H1 (cell line): ENCODE results near the gene WWC1. TPM values are rescaled to one million over a fixed set of nuclear protein-coding genes. Genes with fewer than 3 reads are reported as not detected.
A peak's percentile ranks its signal among the peaks of the same experiment; 100 is the strongest.

Experiments
- CTCF ChIA-PET: fragments of 300-600 bp; sonication (Branson Sonifier 250); formaldehyde crosslinking; loops from one replicate; lab custom pipeline; 2021; ENCODE audit not compliant: partially characterized antibody; lab: Charles Lee
- POLR2A ChIA-PET: fragments of 300-600 bp; sonication (Branson Sonifier 250); formaldehyde crosslinking; loops from one replicate; lab custom pipeline; 2021; ENCODE audit warnings: inconsistent platforms; ENCODE audit not compliant: partially characterized antibody; lab: Charles Lee
- DNase-seq, 2 experiments: peaks; one replicate each; pipeline versions ENCODE4 v3.0.0 to v3.0.0-alpha.2; 2010 to 2022; ENCODE audit warnings: low spot score in 2 of 2, low read depth in 1 of 2, mixed read lengths in 1 of 2
- FAIRE-seq: peaks from 2 replicates; lab custom pipeline; 2011; peaks lifted over from hg19 to GRCh38; lab: Jason Lieb, UNC
- H2AFZ ChIP-seq: 2 replicates; pipeline ENCODE4 v1.8.1; 2012; ENCODE audit warnings: low read length, inconsistent platforms
- H2AK5ac ChIP-seq: 2 replicates; pipeline ENCODE4 v1.6.1; 2013; ENCODE audit warnings: low read depth, low read length
- H2BK120ac ChIP-seq: replicated peaks from 2 replicates; pipeline ENCODE3; 2013; ENCODE audit warnings: low read depth, low read length, inconsistent platforms
- H2BK12ac ChIP-seq: 2 replicates; pipeline ENCODE4 v1.6.1; 2013; ENCODE audit warnings: low read depth, low read length
- H2BK15ac ChIP-seq: 2 replicates; pipeline ENCODE4 v1.6.1; 2013; ENCODE audit warnings: low read length
- H2BK20ac ChIP-seq: 2 replicates; pipeline ENCODE4 v1.6.1; 2013; ENCODE audit warnings: low read length
- H2BK5ac ChIP-seq: 2 replicates; pipeline ENCODE4 v1.6.1; 2013; ENCODE audit warnings: low read depth, low read length
- H3K14ac ChIP-seq: 2 replicates; pipeline ENCODE4 v1.6.1; 2013; ENCODE audit warnings: inconsistent platforms; ENCODE audit not compliant: insufficient read length
- H3K18ac ChIP-seq: 2 replicates; pipeline ENCODE4 v1.6.1; 2013; ENCODE audit warnings: low read length; ENCODE audit errors: extremely low read depth
- H3K23ac ChIP-seq: 2 replicates; pipeline ENCODE4 v1.6.1; 2013; ENCODE audit warnings: inconsistent platforms; ENCODE audit not compliant: insufficient read length
- H3K23me2 ChIP-seq: 2 replicates; pipeline ENCODE4 v1.6.1; 2013; ENCODE audit warnings: low read depth, low read length
- H3K27ac ChIP-seq: 2 replicates; pipeline ENCODE4 v1.6.1; 2011; ENCODE audit warnings: low read depth, low read length, inconsistent platforms
- H3K27me3 ChIP-seq, 4 experiments: replicated peaks in 1 of 4; 1 replicate in 1 of 4; 2 replicates in 3 of 4; pipeline versions ENCODE4 v1.6.1 to v1.8.1; 2011 to 2013; ENCODE audit warnings: low read length in 3 of 4, mild to moderate bottlenecking in 3 of 4, inconsistent platforms in 2 of 4, mixed read lengths in 2 of 4, moderate library complexity in 1 of 4; ENCODE audit not compliant: control insufficient read depth in 3 of 4, insufficient read depth in 3 of 4; ENCODE audit errors: extremely low read depth in 1 of 4
- H3K36me3 ChIP-seq, 4 experiments: 2 replicates each; pipeline versions ENCODE4 v1.6.1 to v1.8.1; 2011 to 2013; ENCODE audit warnings: mild to moderate bottlenecking in 4 of 4, low read length in 3 of 4, moderate library complexity in 2 of 4, control low read depth in 1 of 4, inconsistent platforms in 1 of 4; ENCODE audit not compliant: insufficient read depth in 4 of 4, control insufficient read depth in 2 of 4
- H3K4ac ChIP-seq: replicated peaks from 2 replicates; pipeline ENCODE3; 2013; ENCODE audit warnings: low read length, low read depth, mixed read lengths, inconsistent platforms; ENCODE audit not compliant: insufficient read length
- H3K4me1 ChIP-seq, 4 experiments: replicated peaks in 1 of 4; 1 replicate in 1 of 4; 2 replicates in 3 of 4; pipeline versions ENCODE4 v1.6.1 to v1.8.1; 2011 to 2013; ENCODE audit warnings: low read length in 3 of 4, inconsistent platforms in 2 of 4, mixed read lengths in 1 of 4; ENCODE audit not compliant: insufficient read depth in 4 of 4, control insufficient read depth in 3 of 4
- H3K4me2 ChIP-seq, 2 experiments: 2 replicates each; pipeline versions ENCODE4 v1.6.1 to v1.8.1; 2011 to 2013; ENCODE audit warnings: low read depth in 2 of 2, low read length in 2 of 2, control low read depth in 1 of 2, inconsistent platforms in 1 of 2, mild to moderate bottlenecking in 1 of 2; ENCODE audit not compliant: insufficient read depth in 1 of 2
- H3K4me3 ChIP-seq, 4 experiments: fragments of 200-600, 300-600 bp in 1 of 4; sonication (generic), shearing (Covaris generic), sonication (Bioruptor Twin) in 1 of 4; 2 replicates each; pipeline versions ENCODE4 v1.5.1 to v1.8.1; 2011 to 2016; ENCODE audit warnings: low read length in 4 of 4, low read depth in 3 of 4, control low read depth in 2 of 4, inconsistent platforms in 2 of 4, mild to moderate bottlenecking in 2 of 4, mixed read lengths in 1 of 4, moderate library complexity in 1 of 4; ENCODE audit not compliant: insufficient read depth in 2 of 4; ENCODE audit errors: extremely low read depth in 1 of 4
- H3K56ac ChIP-seq: replicated peaks from 2 replicates; pipeline ENCODE3; 2013; ENCODE audit warnings: low read depth, mild to moderate bottlenecking, mixed read lengths, low read length, inconsistent platforms; ENCODE audit not compliant: insufficient read length
- H3K79me1 ChIP-seq: 2 replicates; pipeline ENCODE4 v1.6.1; 2013; ENCODE audit warnings: low read depth, low read length, control low read depth
- H3K79me2 ChIP-seq, 2 experiments: 2 replicates each; pipeline versions ENCODE4 v1.6.1 to v1.8.1; 2012 to 2013; ENCODE audit warnings: low read length in 2 of 2, mild to moderate bottlenecking in 2 of 2, inconsistent platforms in 1 of 2; ENCODE audit not compliant: insufficient read depth in 2 of 2, control insufficient read depth in 1 of 2
- H3K9ac ChIP-seq, 4 experiments: replicated peaks in 1 of 4; 1 replicate in 1 of 4; 2 replicates in 3 of 4; pipeline versions ENCODE4 v1.6.1 to v1.8.1; 2011 to 2013; ENCODE audit warnings: low read depth in 3 of 4, low read length in 3 of 4, control low read depth in 2 of 4, mild to moderate bottlenecking in 2 of 4, moderate library complexity in 2 of 4, inconsistent platforms in 1 of 4; ENCODE audit errors: extremely low read depth in 1 of 4
- H3K9me3 ChIP-seq, 2 experiments: 2 replicates each; pipeline versions ENCODE4 v1.6.1 to v1.8.1; 2012 to 2013; ENCODE audit warnings: mild to moderate bottlenecking in 2 of 2, moderate library complexity in 2 of 2, control low read depth in 1 of 2, inconsistent platforms in 1 of 2, low read depth in 1 of 2, low read length in 1 of 2, mixed read lengths in 1 of 2; ENCODE audit not compliant: insufficient read depth in 2 of 2
- H4K20me1 ChIP-seq, 2 experiments: replicated peaks in 1 of 2; 2 replicates each; pipeline versions ENCODE3 to v1.8.1; 2011 to 2013; ENCODE audit warnings: inconsistent platforms in 2 of 2, low read length in 2 of 2, mild to moderate bottlenecking in 1 of 2; ENCODE audit not compliant: insufficient read depth in 2 of 2, control insufficient read depth in 1 of 2
- H4K5ac ChIP-seq: 2 replicates; pipeline ENCODE4 v1.6.1; 2013; ENCODE audit warnings: low read length, low read depth, mixed read lengths, inconsistent platforms; ENCODE audit not compliant: insufficient read length
- H4K8ac ChIP-seq: 2 replicates; pipeline ENCODE4 v1.8.0; 2013; ENCODE audit warnings: mild to moderate bottlenecking, moderate library complexity, low read length, inconsistent platforms; ENCODE audit not compliant: insufficient read depth; ENCODE audit errors: extremely low read depth
- H4K91ac ChIP-seq: replicated peaks from 2 replicates; pipeline ENCODE3; 2013; ENCODE audit warnings: low read length, mixed read lengths, inconsistent platforms; ENCODE audit not compliant: insufficient read length
- FOSL1 ChIP-seq: IDR thresholded peaks from 2 replicates; pipeline ENCODE4 v1.6.1; 2011; ENCODE audit warnings: mild to moderate bottlenecking, low read depth, low read length, moderate library complexity; ENCODE audit not compliant: insufficient read depth
- HDAC2 ChIP-seq, 2 experiments: fragments of 300-600 bp in 1 of 2; sonication (generic) in 1 of 2; IDR thresholded peaks; 2 replicates each; pipeline ENCODE4 v1.6.1; 2011 to 2012; ENCODE audit warnings: low read depth in 2 of 2, low read length in 2 of 2, mild to moderate bottlenecking in 2 of 2, moderate library complexity in 2 of 2, borderline replicate concordance in 1 of 2, inconsistent platforms in 1 of 2
- KDM1A ChIP-seq: fragments of 200-600, 300-600 bp; sonication (generic); IDR thresholded peaks from 2 replicates; pipeline ENCODE4 v1.7.1; 2016; ENCODE audit warnings: mild to moderate bottlenecking, low read length, borderline replicate concordance
- YY1 ChIP-seq: IDR thresholded peaks from 2 replicates; pipeline ENCODE4 v1.6.1; 2011; ENCODE audit warnings: low read depth, mild to moderate bottlenecking, low read length
- WGBS, 2 experiments: shearing (Covaris generic) in 1 of 2; methylation state at CpG; one replicate each; pipeline versions ENCODE4 v1.1.6 to v1.1.7; 2013 to 2015; ENCODE audit warnings: low lambda C conversion rate in 2 of 2, mixed read lengths in 2 of 2, inconsistent platforms in 1 of 2, low coverage in 1 of 2, missing lambda C conversion rate in 1 of 2; ENCODE audit not compliant: insufficient replicate concordance in 2 of 2, insufficient coverage in 1 of 2, insufficient read length in 1 of 2; ENCODE audit errors: extremely low coverage in 1 of 2, missing lambda C conversion rate in 1 of 2; 5-methylcytosine and 5-hydroxymethylcytosine counted together
- polyA plus RNA-seq, 7 experiments: library from polyadenylated mRNA; depleted of rRNA in 3 of 7; stranded (reverse) in 5 of 7; unstranded in 2 of 7; fragments of >200 nt in 5 of 7; fragments of 200-250 nt in 2 of 7; gene quantifications; 1 replicate in 5 of 7; 2 replicates in 1 of 7; 4 replicates in 1 of 7; pipeline versions ENCODE4 v1.2.1 to v1.2.3, GENCODE V29; 2011 to 2013; ENCODE audit warnings: missing spikeins in 2 of 7, mixed read lengths in 2 of 7
- total RNA-seq: library from RNA; stranded (reverse); fragmentation: NEBNext Ultra II Directional; extraction: Animal tissue kit (Norgen Biotek cat#: 25700); gene quantifications from 2 replicates; pipeline ENCODE4 v1.2.1, GENCODE V29; 2021

The WWC1 gene
- total and polyA plus RNA-seq, 2 of the 8 experiments (the other 6 are each of a cell fraction or from before 2014, with no cell fraction given), result 16.4 to 41.1 TPM

DNA sequence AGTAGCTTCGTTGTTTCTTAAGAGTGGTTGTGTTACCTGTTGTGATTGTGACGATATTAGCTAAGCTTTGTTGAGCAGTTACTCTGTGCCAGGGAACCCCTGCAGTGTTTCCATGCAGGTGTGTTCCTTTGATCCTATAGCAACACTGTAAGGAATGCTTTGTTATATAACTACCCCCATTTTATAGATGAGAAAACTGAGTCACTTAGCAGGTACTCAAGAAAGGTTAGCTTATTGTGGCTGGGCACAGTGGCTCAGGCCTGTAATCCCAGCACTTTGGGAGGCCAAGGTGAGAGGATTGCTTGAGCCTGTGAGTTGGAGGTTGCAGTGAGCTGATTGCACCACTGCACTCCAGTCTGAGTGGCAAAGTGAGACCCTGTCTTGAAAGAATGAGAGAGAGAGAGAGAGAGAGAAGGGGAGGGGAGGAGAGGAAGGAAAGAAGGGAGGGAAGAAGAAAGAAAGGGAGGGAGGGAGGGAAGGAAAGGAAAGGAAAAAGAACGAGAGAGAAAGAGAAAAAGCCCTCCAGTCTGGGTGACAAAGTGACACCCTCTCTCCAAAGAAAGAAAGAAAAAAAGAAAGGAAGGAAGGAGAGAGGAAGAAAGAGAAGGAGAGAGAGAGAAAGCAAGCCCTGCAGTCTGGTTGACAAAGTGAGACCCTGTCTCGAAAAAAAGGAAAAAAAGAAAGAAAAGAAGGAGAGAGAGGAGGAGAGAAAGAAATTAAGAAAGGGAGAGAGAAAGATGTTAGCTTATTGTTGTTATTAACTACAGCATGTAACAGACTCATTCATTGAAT is 109.2 kb downstream of the WWC1 start:
- H2BK15ac ChIP-seq, result no peak overlapping the region
- CTCF ChIA-PET, result interaction anchor here (0.6 to 1.7 kb wide), 8 partner anchors 14 to 110 kb away, joined by 3 to 7 read pairs (median 3); no protein-coding TSS in a partner anchor
- H3K9ac ChIP-seq, result no peak overlapping the region
- no peak for DNase-seq
- no peak overlapping the region for H4K5ac ChIP-seq
- no peak overlapping the region for H3K56ac ChIP-seq
- no peak overlapping the region for H2BK20ac ChIP-seq
- no peak overlapping the region for H2BK12ac ChIP-seq
- H3K4me2 ChIP-seq, result no peak overlapping the region
- no peaks in the 10 kb centered on the region for H3K9me3 ChIP-seq
- no peak overlapping the region for H2AK5ac ChIP-seq
- 72% methylated on average over 3 of the region's 4 CpGs; no CpG with 5 or more reads in 1 of the 2 experiments for WGBS, 2 experiments
- peaks cover 0 to 11% (median 4%) of the 10 kb centered on the region in 4 experiments; a peak in 5 of 8 replicates for H3K36me3 ChIP-seq
- TF ChIP-seq FOSL1, result no peak
- peak; percentile 86; the same call in 1 of the 2 replicates for TF ChIP-seq KDM1A
- TF ChIP-seq HDAC2 (IDR thresholded peaks at IDR 0.05; ENCODE audit: borderline replicate concordance in 1 of 2, low read depth in 2 of 2, low read length in 2 of 2), result peak in 1 of 2 experiments; percentile 55; a peak in 1 of 4 replicates
- TF ChIP-seq YY1, result no peak
- TF ChIP-seq, all 59 proteins: peak for 2
- no peak overlapping the region for H4K91ac ChIP-seq
- no peak for FAIRE-seq
- no peaks in the 10 kb centered on the region for H3K79me2 ChIP-seq
- H2AFZ ChIP-seq, result no peak overlapping the region
- POLR2A ChIA-PET, result no interaction called here
- H3K23ac ChIP-seq, result no peak overlapping the region
- no peak overlapping the region for H3K4me3 ChIP-seq
- no peak overlapping the region for H2BK5ac ChIP-seq
- no peak overlapping the region for H3K27ac ChIP-seq
- peaks cover 0 to 3% of the 10 kb centered on the region in 2 experiments for H4K20me1 ChIP-seq
- no peak overlapping the region for H4K8ac ChIP-seq
- H3K14ac ChIP-seq, result no peak overlapping the region
- no peaks in the 10 kb centered on the region for H3K79me1 ChIP-seq
- H3K27me3 ChIP-seq, result no peaks in the 10 kb centered on the region
- H3K18ac ChIP-seq, result no peak overlapping the region
- no peak overlapping the region for H3K4ac ChIP-seq
- H2BK120ac ChIP-seq, result no peak overlapping the region
- H3K4me1 ChIP-seq, result peaks cover 0 to 2% (median 2%) of the 10 kb centered on the region in 4 experiments; a peak in 2 of 7 replicates
- H3K23me2 ChIP-seq, result no peaks in the 10 kb centered on the region
